Placental epithelial cell (primary cell): ENCODE measurements around the gene CPZ. TPM values are rescaled to one million over a fixed set of nuclear protein-coding genes. Genes with fewer than 3 reads are reported as not detected.

ENCODE experiments used
- total RNA-seq: library from RNA; depleted of rRNA; stranded (reverse); fragments of >200 nt; gene quantifications from 2 replicates; pipeline ENCODE4 v1.2.3, GENCODE V29; 2012

The CPZ gene
- 10.4 and 39.7 TPM in 2 replicates for total RNA-seq

GRCh38 chr4:8592366-8593263 is at the start of gene CPZ:
Gene CPZ (plus strand): TSS chr4:8592765. CDS start chr4:8592834, 69 bp downstream.

DNA sequence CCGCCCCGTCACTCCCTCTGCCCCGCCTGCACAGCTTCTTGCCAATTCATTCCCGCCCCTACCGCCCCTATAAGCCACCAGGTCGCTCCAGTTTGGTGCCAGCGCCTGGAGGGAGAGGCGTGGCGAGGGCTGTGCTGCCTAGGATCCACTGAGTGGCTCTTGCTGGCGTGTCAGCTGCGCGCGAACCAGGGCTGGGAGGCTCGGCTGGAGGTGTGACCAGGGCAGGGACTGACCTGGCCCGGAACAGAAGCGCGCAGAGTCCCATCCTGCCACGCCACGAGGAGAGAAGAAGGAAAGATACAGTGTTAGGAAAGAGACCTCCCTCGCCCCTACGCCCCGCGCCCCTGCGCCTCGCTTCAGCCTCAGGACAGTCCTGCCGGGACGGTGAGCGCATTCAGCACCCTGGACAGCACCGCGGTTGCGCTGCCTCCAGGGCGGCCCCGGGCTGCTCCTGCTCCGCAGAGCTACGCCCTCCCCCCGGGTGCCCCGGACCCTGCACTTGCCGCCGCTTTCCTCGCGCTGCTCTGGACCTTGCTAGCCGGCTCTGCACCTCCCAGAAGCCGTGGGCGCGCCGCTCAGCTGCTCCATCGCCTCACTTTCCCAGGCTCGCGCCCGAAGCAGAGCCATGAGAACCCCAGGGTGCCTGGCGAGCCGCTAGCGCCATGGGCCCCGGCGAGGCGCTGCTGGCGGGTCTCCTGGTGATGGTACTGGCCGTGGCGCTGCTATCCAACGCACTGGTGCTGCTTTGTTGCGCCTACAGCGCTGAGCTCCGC is 12.1 kb upstream of the CPZ start, which contains the start of gene GPR78:
GPR78 (plus strand) TSS at position 72 of the 773 bp plus-strand sequence; CDS start at position 663, 591 bp downstream.

Other genes starting within 250 kb of the CPZ start
- gene ACOX3, start 152.0 kb upstream of the CPZ start, total RNA-seq = 37.8 and 42.0 TPM in 2 replicates
- gene TRMT44, start 152.0 kb upstream of the CPZ start, total RNA-seq = 17.3 and 20.6 TPM in 2 replicates
- gene GPR78, start 12.4 kb upstream of the CPZ start, total RNA-seq = 9.1 and 16.9 TPM in 2 replicates